K562 (cell line): ENCODE measurements around the gene DAP. TPM values are rescaled to one million over a fixed set of nuclear protein-coding genes. Genes with fewer than 3 reads are reported as not detected.

Experiments
- CBFA2T3 ChIP-seq: fragments of 450-650 bp; IDR thresholded peaks from 2 replicates; pipeline ENCODE4 v1.6.1; 2017
- DPF2 ChIP-seq: fragments of 450-650 bp; IDR thresholded peaks from 2 replicates; pipeline ENCODE4 v1.6.1; 2016
- ELK3 ChIP-seq: fragments of 450-650 bp; formaldehyde crosslinking; IDR thresholded peaks from 2 replicates; pipeline ENCODE4 v1.4.0; 2020; ENCODE audit warnings: mild to moderate bottlenecking
- EP300 ChIP-seq: IDR thresholded peaks from 2 replicates; pipeline ENCODE4 v1.6.1; 2012; ENCODE audit warnings: low read length, improper control_type of control experiment
- EWSR1 ChIP-seq: fragments of 450-650 bp; IDR thresholded peaks from 2 replicates; pipeline ENCODE4 v1.6.1; 2018; ENCODE audit warnings: borderline replicate concordance, mild to moderate bottlenecking, low read depth, moderate library complexity; ENCODE audit not compliant: partially characterized antibody
- FOXK1 ChIP-seq: sonication (generic); formaldehyde crosslinking; IDR thresholded peaks from 2 replicates; pipeline ENCODE4 v1.8.0; 2022; ENCODE audit warnings: missing genetic modification reagents, mild to moderate bottlenecking, borderline replicate concordance
- HDAC8 ChIP-seq: fragments of 450-650 bp; IDR thresholded peaks from 2 replicates; pipeline ENCODE4 v1.6.1; 2016; ENCODE audit warnings: mild to moderate bottlenecking, missing genetic modification characterization, moderate library complexity, missing compliant biosample characterization
- IRF1 ChIP-seq: sonication (generic); formaldehyde crosslinking; IDR thresholded peaks from 2 replicates; pipeline ENCODE4 v1.8.0; 2022; ENCODE audit warnings: missing genetic modification reagents, mild to moderate bottlenecking, borderline replicate concordance
- MITF ChIP-seq: IDR thresholded peaks from 2 replicates; pipeline ENCODE4 v1.6.1; 2014; ENCODE audit warnings: antibody characterized with exemption
- NR2C2 ChIP-seq, 2 experiments: fragments of 200-800 bp in 1 of 2; sonication (Bioruptor generic) in 1 of 2; sonication (generic) in 1 of 2; formaldehyde crosslinking in 1 of 2; IDR thresholded peaks; 2 replicates each; pipeline versions ENCODE4 v1.6.1 to v1.8.0; 2016 to 2022; ENCODE audit warnings: mild to moderate bottlenecking in 1 of 2, missing compliant biosample characterization in 1 of 2, missing genetic modification characterization in 1 of 2, missing genetic modification reagents in 1 of 2
- NR4A1 ChIP-seq, 2 experiments: fragments of 250-450 bp in 1 of 2; fragments of 450-650 bp in 1 of 2; sonication (Bioruptor Pico) in 1 of 2; IDR thresholded peaks; 2 replicates each; pipeline versions ENCODE4 v1.4.0 to v1.6.1; 2016 to 2020; ENCODE audit warnings: mild to moderate bottlenecking in 2 of 2, missing compliant biosample characterization in 1 of 2, missing genetic modification characterization in 1 of 2, moderate library complexity in 1 of 2
- PHF21A ChIP-seq: fragments of 450-650 bp; IDR thresholded peaks from 2 replicates; pipeline ENCODE4 v1.6.1; 2017; ENCODE audit warnings: low read depth, borderline replicate concordance
- PRDM10 ChIP-seq: fragments of 450-650 bp; IDR thresholded peaks from 2 replicates; pipeline ENCODE4 v1.6.1; 2018; ENCODE audit not compliant: partially characterized antibody
- PTTG1 ChIP-seq: fragments of 450-650 bp; IDR thresholded peaks from 2 replicates; pipeline ENCODE4 v1.6.1; 2016; ENCODE audit warnings: low read depth, mild to moderate bottlenecking, missing genetic modification characterization, missing compliant biosample characterization
- PURB ChIP-seq: sonication (generic); formaldehyde crosslinking; IDR thresholded peaks from 2 replicates; pipeline ENCODE4 v1.9.0; 2021; ENCODE audit warnings: low read depth, mild to moderate bottlenecking, missing genetic modification reagents
- SMARCB1 ChIP-seq: IDR thresholded peaks from 2 replicates; pipeline ENCODE4 v1.6.1; 2011; ENCODE audit warnings: improper control_type of control experiment, low read depth; ENCODE audit not compliant: insufficient read length
- TCF15 ChIP-seq: fragments of 250-450 bp; sonication (Bioruptor Pico); IDR thresholded peaks from 2 replicates; pipeline ENCODE4 v1.8.0; 2022; ENCODE audit warnings: moderate library complexity, mild to moderate bottlenecking, inconsistent platforms
- TGIF2 ChIP-seq: sonication (generic); formaldehyde crosslinking; IDR thresholded peaks from 2 replicates; pipeline ENCODE4 v1.8.1; 2022; ENCODE audit warnings: mild to moderate bottlenecking, missing genetic modification reagents, moderate library complexity
- polyA plus RNA-seq, 8 experiments: library from polyadenylated mRNA; depleted of rRNA in 4 of 8; stranded (reverse) in 5 of 8; unstranded in 3 of 8; fragments of >200 nt; fragmentation: Nextera tagmentation in 2 of 8; fragmentation: Illumina TruSeq in 1 of 8; extraction: Ambion mirVana in 2 of 8; extraction: Trizol in 1 of 8; gene quantifications; 2 replicates each; pipeline versions ENCODE4 v1.2.1 to v1.2.3, GENCODE V29; 2011 to 2014; ENCODE audit warnings: inconsistent platforms in 1 of 8, missing spikeins in 1 of 8
- total RNA-seq, 7 experiments: library from RNA; depleted of rRNA in 6 of 7; stranded (reverse); fragments of >200 nt in 6 of 7; fragmentation: Illumina TruSeq in 2 of 7; extraction: Trizol in 2 of 7; gene quantifications; 2 replicates each; pipeline versions ENCODE4 v1.2.1 to v1.2.3, GENCODE V29; 2011 to 2021; ENCODE audit warnings: low replicate concordance in 1 of 7

DAP gene
- total and polyA plus RNA-seq, 9 of the 15 experiments (the other 6 are each of a cell fraction or from before 2014, with no cell fraction given) = 14.1 to 151 (median 34.5) TPM

- TF ChIP-seq PRDM10 (peak; percentile 6), NR2C2 (CRISPR knock-in tag; IDR thresholded peaks at IDR 0.05) (no peak), NR2C2 (tag; IDR thresholded peaks at IDR 0.05) (peak; percentile 72), NR4A1 (CRISPR knock-in tag; IDR thresholded peaks at IDR 0.05) (no peak; the same call in 1 of the 2 replicates), NR4A1 (tag; IDR thresholded peaks at IDR 0.05) (peak; percentile 85; the same call in 1 of the 2 replicates), PURB (CRISPR knock-in tag) (no peak), EP300 (peak; percentile 64; the same call in 1 of the 2 replicates), HDAC8 (tag) (0 out of 2 replicates have a peak, but pooled peaks have one; percentile 35), MITF (no peak), PHF21A (no peak), DPF2 (peak; percentile 49; the same call in 1 of the 2 replicates), FOXK1 (CRISPR knock-in tag) (no peak), PTTG1 (tag) (0 out of 2 replicates have a peak, but pooled peaks have one; percentile 43), TGIF2 (CRISPR knock-in tag) (no peak), TCF15 (CRISPR knock-in tag) (peak; percentile 43; the same call in 1 of the 2 replicates), IRF1 (no peak), CBFA2T3 (peak; percentile 60; the same call in 1 of the 2 replicates), SMARCB1 (no peak), ELK3 (0 out of 2 replicates have a peak, but pooled peaks have one; percentile 9), EWSR1 (no peak)
Measured at GRCh38 chr5:10761933-10762775, 1.1 kb upstream of the DAP start (continued).
